Sigmoid colon (tissue), 7 donors: Measurements from ENCODE around the gene FAM221A. TPM values are rescaled to one million over a fixed set of nuclear protein-coding genes. Genes with fewer than 3 reads are reported as not detected.

ENCODE experiments used
- DNase-seq: peaks from one replicate; pipeline ENCODE4 v3.0.0-alpha.2; 2019
- H3K27ac ChIP-seq, 4 donors: fragments of 200-600 bp; sonication (generic); one replicate each; pipeline ENCODE4 v1.5.1; 2016 to 2019; ENCODE audit warnings: mild to moderate bottlenecking in 1 of 4
- H3K27me3 ChIP-seq, 3 donors: fragments of 200-600 bp; sonication (generic); one replicate each; pipeline ENCODE4 v1.5.1; 2019; ENCODE audit warnings: mild to moderate bottlenecking in 1 of 3
- H3K36me3 ChIP-seq, 4 donors: fragments of 200-600 bp; sonication (generic); one replicate each; pipeline ENCODE4 v1.5.1; 2016 to 2019
- H3K4me1 ChIP-seq, 4 donors: fragments of 200-600 bp; sonication (generic); one replicate each; pipeline ENCODE4 v1.5.1; 2017 to 2019
- H3K4me3 ChIP-seq, 4 donors: fragments of 200-600 bp; sonication (generic); one replicate each; pipeline ENCODE4 v1.5.1; 2017 to 2019; ENCODE audit warnings: mild to moderate bottlenecking in 2 of 4, moderate library complexity in 1 of 4
- H3K9me3 ChIP-seq, 4 donors: fragments of 200-600 bp in 3 of 4; sonication (generic) in 3 of 4; one replicate each; pipeline versions ENCODE4 v1.5.1 to v1.6.1; 2013 to 2019
- CTCF ChIP-seq, 4 experiments: fragments of 450-650 bp in 3 of 4; fragments of 200-600 bp in 1 of 4; IDR thresholded peaks; one replicate each; pipeline ENCODE4 v1.5.1; 2016 to 2019; ENCODE audit warnings: antibody characterized with exemption in 4 of 4, mild to moderate bottlenecking in 3 of 4, moderate library complexity in 2 of 4
- EP300 ChIP-seq, 4 donors: sonication (generic); formaldehyde crosslinking; IDR thresholded peaks; one replicate each; pipeline ENCODE4 v1.6.1; 2017; ENCODE audit warnings: antibody characterized with exemption in 4 of 4
- POLR2A ChIP-seq, 2 donors: fragments of 450-650 bp; IDR thresholded peaks; one replicate each; pipeline ENCODE4 v1.6.1; 2016; ENCODE audit warnings: antibody characterized with exemption in 2 of 2, mild to moderate bottlenecking in 2 of 2, moderate library complexity in 2 of 2
- POLR2AphosphoS5 ChIP-seq, 4 donors: sonication (generic); formaldehyde crosslinking; IDR thresholded peaks; one replicate each; pipeline ENCODE4 v1.6.1; 2017; ENCODE audit warnings: antibody characterized with exemption in 4 of 4
- WGBS, 2 donors: extraction: QIAGEN DNeasy Blood & Tissue Kit; methylation state at CpG; one replicate each; pipeline ENCODE4 v1.1.7; 2013; 5-methylcytosine and 5-hydroxymethylcytosine counted together
- intact Hi-C: fragments of 100-400 bp; cut with DNase I; formaldehyde crosslinking; loops from one replicate; pipeline ENCODE4 v1.15.1; 2023
- polyA plus RNA-seq, 3 donors: library from polyadenylated mRNA; stranded (reverse); fragments of 200-250 nt; gene quantifications; one replicate each; pipeline ENCODE4 v1.2.3, GENCODE V29; 2013
- total RNA-seq, 4 donors: library from RNA; depleted of rRNA; stranded (reverse); fragments of >200 nt; gene quantifications; one replicate each; pipeline ENCODE4 v1.1.0, GENCODE V29; 2016
- donor health status: healthy with polysubstance abuse.
- donor health status: Bipolar disorder and iron deficiency.
- donor health status: healthy.

FAM221A gene
- total and polyA plus RNA-seq, 7 donors = 8.0 to 16.3 (median 9.4) TPM

- Histone ChIP-seq H3K27ac (no peak overlapping the region), H3K4me3 (no peak overlapping the region), H3K36me3 (no peaks in the 10 kb centered on the region), H3K9me3 (no peaks in the 10 kb centered on the region), H3K27me3 (no peaks in the 10 kb centered on the region), H3K4me1 (peaks cover 0 to 4% (median 0%) of the 10 kb centered on the region in 4 donors)
- 50 to 62% methylated on average over 8 of the region's 8 CpGs for WGBS, 2 donors
- DNase-seq = no peak
- no peak for TF ChIP-seq POLR2A (IDR thresholded peaks at IDR 0.05)
- no peak for TF ChIP-seq POLR2AphosphoS5 (IDR thresholded peaks at IDR 0.05)
- no peak for TF ChIP-seq EP300 (IDR thresholded peaks at IDR 0.05)
- peak; percentile 33 to 60 (median 38) for TF ChIP-seq CTCF (IDR thresholded peaks at IDR 0.05)
- intact Hi-C loops = loop anchor here (1.0 to 5.0 kb wide), 2 partner anchors 142 to 165 kb away; no protein-coding TSS in a partner anchor
Observed at GRCh38 chr7:23712368-23713284, 32.6 kb downstream of the FAM221A start.

GRCh38 chr7:23713285-23714149 lies 33.5 kb downstream of the FAM221A start:
- Histone ChIP-seq H3K27me3 (no peaks in the 10 kb centered on the region), H3K4me3 (no peak overlapping the region), H3K9me3 (no peaks in the 10 kb centered on the region), H3K36me3 (no peaks in the 10 kb centered on the region), H3K4me1 (peaks cover 0 to 4% (median 0%) of the 10 kb centered on the region in 4 donors), H3K27ac (no peak overlapping the region)
- TF ChIP-seq POLR2AphosphoS5 (IDR thresholded peaks at IDR 0.05) (no peak), EP300 (IDR thresholded peaks at IDR 0.05) (no peak), POLR2A (IDR thresholded peaks at IDR 0.05) (no peak), CTCF (IDR thresholded peaks at IDR 0.05) (no peak)
- intact Hi-C loops = loop anchor here (5.0 kb wide), 1 partner anchor 166 kb away; no protein-coding TSS in a partner anchor
- WGBS, 2 donors = 77 to 84% methylated on average over 6 of the region's 6 CpGs
- DNase-seq = no peak

- intact Hi-C loops = loop anchor here (5.0 kb wide), 1 partner anchor 167 kb away; no protein-coding TSS in a partner anchor
Observed at GRCh38 chr7:23714150-23714464, 34.1 kb downstream of the FAM221A start.

GRCh38 chr7:23714579-23714978 lies 34.6 kb downstream of the FAM221A start:
- no peaks in the 10 kb centered on the region for H3K9me3 ChIP-seq
- WGBS, 2 donors = 32 to 89% methylated on average over 1 of the region's 1 CpG
- DNase-seq = no peak
- no peaks in the 10 kb centered on the region for H3K36me3 ChIP-seq
- intact Hi-C loops = loop anchor here (5.0 kb wide), 1 partner anchor 167 kb away; no protein-coding TSS in a partner anchor
- H3K27me3 ChIP-seq = no peaks in the 10 kb centered on the region
- no peak overlapping the region for H3K4me3 ChIP-seq
- TF ChIP-seq POLR2A (IDR thresholded peaks at IDR 0.05) (no peak), CTCF (IDR thresholded peaks at IDR 0.05) (no peak), POLR2AphosphoS5 (IDR thresholded peaks at IDR 0.05) (no peak)
- H3K4me1 ChIP-seq = peaks cover 0 to 4% (median 0%) of the 10 kb centered on the region in 4 donors
- H3K27ac ChIP-seq = no peak overlapping the region

More at GRCh38 chr7:23714150-23714464, 34.1 kb downstream of the FAM221A start:
- TF ChIP-seq CTCF (IDR thresholded peaks at IDR 0.05) (no peak), EP300 (IDR thresholded peaks at IDR 0.05) (no peak), POLR2A (IDR thresholded peaks at IDR 0.05) (no peak), POLR2AphosphoS5 (IDR thresholded peaks at IDR 0.05) (no peak)
- H3K36me3 ChIP-seq = no peaks in the 10 kb centered on the region
- no peaks in the 10 kb centered on the region for H3K27me3 ChIP-seq
- no peak for DNase-seq
- no peak overlapping the region for H3K4me3 ChIP-seq
- no peak overlapping the region for H3K27ac ChIP-seq
- H3K9me3 ChIP-seq = no peaks in the 10 kb centered on the region
- H3K4me1 ChIP-seq = peaks cover 0 to 4% (median 0%) of the 10 kb centered on the region in 4 donors
- WGBS, 2 donors = 68 to 82% methylated on average over 2 of the region's 2 CpGs
